Heart right ventricle (tissue), 16 donors: Measurements from ENCODE around the gene MRRF. TPM values are rescaled to one million over a fixed set of nuclear protein-coding genes. Genes with fewer than 3 reads are reported as not detected.

Experiments used
- ATAC-seq, 8 donors: fragments of 200-7000 bp; cut with Tn5 transposase; one replicate each; pipeline ENCODE4 v1.9.1; 2020; ENCODE audit warnings: mild to moderate bottlenecking in 8 of 8, moderate library complexity in 8 of 8, moderate number of reproducible peaks in 1 of 8
- DNase-seq, 2 donors: peaks; one replicate each; pipeline ENCODE4 v3.0.0-alpha.2; 2020
- H3K27ac ChIP-seq, 10 donors: fragments of 200-600 bp; sonication (generic) in 2 of 10; one replicate each; pipeline versions ENCODE4 v1.5.0 to v1.8.0; 2020 to 2022; ENCODE audit warnings: mild to moderate bottlenecking in 3 of 10
- H3K27me3 ChIP-seq, 7 donors: fragments of 200-600 bp; one replicate each; pipeline ENCODE4 v1.8.0; 2021 to 2022; ENCODE audit warnings: mild to moderate bottlenecking in 2 of 7
- H3K36me3 ChIP-seq, 9 donors: fragments of 200-600 bp; sonication (generic) in 1 of 9; one replicate each; pipeline versions ENCODE4 v1.5.0 to v1.8.0; 2020 to 2022; ENCODE audit warnings: mild to moderate bottlenecking in 2 of 9
- H3K4me1 ChIP-seq, 9 donors: fragments of 200-600 bp; sonication (generic) in 1 of 9; one replicate each; pipeline versions ENCODE4 v1.5.0 to v1.8.0; 2020 to 2022; ENCODE audit warnings: mild to moderate bottlenecking in 4 of 9
- H3K4me3 ChIP-seq, 10 donors: fragments of 200-600 bp; sonication (generic) in 2 of 10; one replicate each; pipeline versions ENCODE4 v1.5.0 to v1.8.0; 2020 to 2022; ENCODE audit warnings: mild to moderate bottlenecking in 7 of 10, moderate library complexity in 2 of 10
- H3K9me3 ChIP-seq, 11 donors: fragments of 200-600 bp in 10 of 11; sonication (generic) in 2 of 11; one replicate each; pipeline versions ENCODE4 v1.5.0 to v1.8.0; 2013 to 2022; ENCODE audit warnings: mild to moderate bottlenecking in 2 of 11, control low read depth in 1 of 11, moderate library complexity in 1 of 11
- WGBS, 2 donors: extraction: QIAGEN DNeasy Blood & Tissue Kit; methylation state at CpG; one replicate each; pipeline ENCODE4 v1.1.7; 2013; ENCODE audit warnings: inconsistent platforms in 1 of 2; 5-methylcytosine and 5-hydroxymethylcytosine counted together
- intact Hi-C, 10 donors: fragments of 100-400 bp; cut with DNase I; formaldehyde crosslinking; loops; one replicate each; pipeline versions ENCODE4 v1.11.1 to v1.14.2; 2022
- polyA plus RNA-seq, 2 donors: library from polyadenylated mRNA; stranded (reverse); fragments of 200-250 nt; gene quantifications; one replicate each; pipeline ENCODE4 v1.2.3, GENCODE V29; 2013
- total RNA-seq, 10 donors: library from RNA; stranded (reverse); fragmentation: NEBNext Ultra II Directional in 3 of 10; extraction: Animal tissue kit (Norgen Biotek cat#: 25700) in 3 of 10; gene quantifications; one replicate each; pipeline versions ENCODE4 v1.2.1 to v1.2.4, GENCODE V29; 2021 to 2023
- TF ChIP-seq, protein P1 (sequence below), 9 donors: fragments of 200-600 bp; sonication (generic) in 2 of 9; IDR thresholded peaks; one replicate each; pipeline versions ENCODE4 v1.5.0 to v1.8.0; 2021 to 2022; ENCODE audit warnings: antibody characterized with exemption in 9 of 9, mild to moderate bottlenecking in 5 of 9, moderate library complexity in 1 of 9
- donor health status: Arrhythmogenic right ventricular cardiomyopathy.
- donor health status: ischemic (EF 13 %, LVEDD 7.1; RV severe dilation, severe dysfunction).
- donor health status: healthy with polysubstance abuse.
- donor health status: DM: no; HTN: yes; CAD: no.
- donor health status: DM: no; HTN: no; CAD: no.
- donor health status: ischemic (EF 25% LVEDD 6.9; RV normal size, moderate dysfunction).
- donor health status: ischemic (EF 25% LVEDD 5.7; RV mildly dilated, moderate dysfunction).
- donor health status: healthy.
- donor health status: DM: yes; HTN: yes; CAD: no.
- donor health status: Ischemic cardiomyopathy.
- donor health status: ischemic (EF 35%, LVEDD 5.7; RV mildly dilated, moderate dysfunction).
- donor health status: nonischemic (EF 11% LVEDD 7.7; RV severe dilation, severe dysfunction).
- donor health status: DM: yes; HTN: yes; CAD: no.
- donor health status: PGD.
- donor health status: ischemic (EF 29% LVEDD 5.4; RV normal size, mild dysfunction).
- donor health status: nonischemic (EF 23%, LVEDD 6.1; RV moderate dilation, normal function).

The MRRF gene
- total and polyA plus RNA-seq, 12 donors, result 30.3 to 45.9 (median 37.8) TPM

DNA sequence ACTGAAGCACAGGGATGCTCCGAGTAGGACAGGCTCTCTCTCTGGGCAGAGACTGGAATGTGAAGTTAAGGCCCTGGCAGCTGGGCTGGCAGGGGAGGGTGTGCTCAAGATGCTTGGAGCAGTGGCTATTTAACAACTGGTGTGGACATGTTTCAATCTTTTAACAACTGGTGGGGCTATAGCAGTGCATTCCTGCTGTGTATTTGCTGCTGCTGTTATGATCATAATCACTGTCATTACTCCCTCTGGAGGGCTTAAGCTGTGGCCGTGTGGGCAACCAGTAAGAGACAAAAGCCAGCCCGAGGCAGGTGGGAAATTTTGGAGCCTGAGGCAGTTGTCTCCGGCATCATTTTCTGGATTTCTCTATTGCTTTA lies 72.9 kb downstream of the MRRF start:
- Histone ChIP-seq H3K27me3 (peaks cover 0 to 4% (median 0%) of the 10 kb centered on the region in 7 donors), H3K36me3 (no peaks in the 10 kb centered on the region), H3K4me1 (peaks cover 0 to 28% (median 10%) of the 10 kb centered on the region in 9 donors), H3K27ac (no peak overlapping the region), H3K4me3 (no peak overlapping the region), H3K9me3 (no peaks in the 10 kb centered on the region)
- intact Hi-C loops, result no loop called here
- DNase-seq, result no peak
- TF ChIP-seq, protein P1, sequence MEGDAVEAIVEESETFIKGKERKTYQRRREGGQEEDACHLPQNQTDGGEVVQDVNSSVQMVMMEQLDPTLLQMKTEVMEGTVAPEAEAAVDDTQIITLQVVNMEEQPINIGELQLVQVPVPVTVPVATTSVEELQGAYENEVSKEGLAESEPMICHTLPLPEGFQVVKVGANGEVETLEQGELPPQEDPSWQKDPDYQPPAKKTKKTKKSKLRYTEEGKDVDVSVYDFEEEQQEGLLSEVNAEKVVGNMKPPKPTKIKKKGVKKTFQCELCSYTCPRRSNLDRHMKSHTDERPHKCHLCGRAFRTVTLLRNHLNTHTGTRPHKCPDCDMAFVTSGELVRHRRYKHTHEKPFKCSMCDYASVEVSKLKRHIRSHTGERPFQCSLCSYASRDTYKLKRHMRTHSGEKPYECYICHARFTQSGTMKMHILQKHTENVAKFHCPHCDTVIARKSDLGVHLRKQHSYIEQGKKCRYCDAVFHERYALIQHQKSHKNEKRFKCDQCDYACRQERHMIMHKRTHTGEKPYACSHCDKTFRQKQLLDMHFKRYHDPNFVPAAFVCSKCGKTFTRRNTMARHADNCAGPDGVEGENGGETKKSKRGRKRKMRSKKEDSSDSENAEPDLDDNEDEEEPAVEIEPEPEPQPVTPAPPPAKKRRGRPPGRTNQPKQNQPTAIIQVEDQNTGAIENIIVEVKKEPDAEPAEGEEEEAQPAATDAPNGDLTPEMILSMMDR (IDR thresholded peaks at IDR 0.05), result no peak
- ATAC-seq, result no peak
- 75 to 76% methylated on average over 4 of the region's 4 CpGs for WGBS, 2 donors

DNA sequence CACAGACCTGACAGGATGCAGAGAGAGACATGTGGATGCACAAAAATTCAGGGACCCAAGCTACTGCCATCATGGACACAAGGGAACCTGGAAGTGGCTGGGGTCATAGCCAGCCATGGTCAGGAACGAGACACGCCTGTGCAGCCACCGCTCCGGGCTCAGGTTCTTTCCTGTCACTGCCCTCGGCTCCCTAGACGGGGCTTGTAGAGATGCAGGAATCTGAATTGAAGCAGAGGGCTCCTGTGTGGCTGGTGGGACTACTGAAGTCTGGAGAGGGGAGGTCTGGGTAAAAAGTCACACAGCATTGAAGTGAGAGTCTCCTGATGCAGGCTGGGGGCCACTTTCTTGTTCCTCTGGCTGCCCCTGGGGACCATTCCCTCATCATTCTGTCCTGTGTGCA lies 73.9 kb downstream of the MRRF start:
- Histone ChIP-seq H3K27me3 (peaks cover 0 to 4% (median 0%) of the 10 kb centered on the region in 7 donors), H3K27ac (peak overlapping the region in 1 of 10 donors; percentile 56), H3K36me3 (no peaks in the 10 kb centered on the region), H3K4me3 (no peak overlapping the region), H3K9me3 (no peaks in the 10 kb centered on the region), H3K4me1 (peaks cover 0 to 26% (median 10%) of the 10 kb centered on the region in 9 donors)
- DNase-seq (no peak), ATAC-seq (no peak)
- intact Hi-C loops, result no loop called here
- TF ChIP-seq, protein P1 (IDR thresholded peaks at IDR 0.05), result no peak
- WGBS, 2 donors, result 55 to 56% methylated on average over 6 of the region's 6 CpGs

DNA sequence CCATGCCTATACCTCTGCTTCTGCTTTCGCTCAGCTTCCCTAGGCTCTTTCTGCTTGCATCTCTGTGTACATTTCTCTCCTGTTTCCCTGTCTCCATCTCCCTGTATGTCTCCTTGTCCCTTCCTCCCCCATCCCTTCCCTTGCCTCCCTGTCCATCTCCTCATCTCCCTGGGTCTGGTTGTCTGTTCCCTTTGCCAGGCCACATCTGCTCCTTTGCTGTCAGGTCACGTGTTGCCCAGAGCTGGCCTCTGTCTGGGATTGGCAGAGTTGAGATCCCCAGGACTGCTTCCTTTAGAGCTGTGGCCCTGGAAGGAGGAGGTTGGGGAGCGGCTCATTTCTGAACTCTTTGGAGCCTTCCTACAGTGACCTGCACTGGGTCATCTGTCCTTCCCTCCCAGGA lies 74.3 kb downstream of the MRRF start:
- no peaks in the 10 kb centered on the region for H3K9me3 ChIP-seq
- peaks cover 0 to 26% (median 10%) of the 10 kb centered on the region in 9 donors for H3K4me1 ChIP-seq
- TF ChIP-seq, protein P1 (IDR thresholded peaks at IDR 0.05), result no peak
- DNase-seq (no peak), ATAC-seq (peak in 4 of 8 donors; percentile 13 to 23 (median 18))
- intact Hi-C loops, result no loop called here
- H3K27me3 ChIP-seq, result peaks cover 0 to 4% (median 0%) of the 10 kb centered on the region in 7 donors
- H3K36me3 ChIP-seq, result no peaks in the 10 kb centered on the region
- no peak overlapping the region for H3K4me3 ChIP-seq
- peak overlapping the region in 1 of 10 donors; percentile 56 for H3K27ac ChIP-seq
- 53 to 61% methylated on average over 3 of the region's 3 CpGs for WGBS, 2 donors

DNA sequence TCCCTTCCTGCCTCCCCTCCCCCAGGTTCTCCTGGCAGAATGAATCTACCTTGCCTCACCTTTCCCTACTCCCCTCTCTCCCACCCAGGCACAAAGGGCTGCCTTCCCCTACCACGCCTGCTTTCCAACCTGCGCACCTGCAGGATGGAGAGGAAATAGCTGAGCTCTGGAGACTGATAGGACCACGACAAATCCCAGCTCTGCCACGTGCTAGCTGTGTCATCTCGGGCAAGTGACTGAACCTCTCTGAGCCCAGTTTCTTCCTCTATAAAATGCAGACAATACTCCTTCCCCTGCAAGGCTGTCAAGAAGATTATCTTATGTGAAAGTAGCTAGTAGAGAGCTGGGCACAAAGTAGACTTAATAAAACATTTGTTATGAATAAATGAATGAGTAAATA lies 74.9 kb downstream of the MRRF start:
- peaks cover 0 to 26% (median 10%) of the 10 kb centered on the region in 9 donors for H3K4me1 ChIP-seq
- 64 to 72% methylated on average over 5 of the region's 5 CpGs for WGBS, 2 donors
- no peak overlapping the region for H3K4me3 ChIP-seq
- no peaks in the 10 kb centered on the region for H3K36me3 ChIP-seq
- H3K9me3 ChIP-seq, result no peaks in the 10 kb centered on the region
- ATAC-seq (no peak), DNase-seq (no peak)
- intact Hi-C loops, result no loop called here
- peak overlapping the region in 3 of 10 donors; percentile 35 to 56 (median 47) for H3K27ac ChIP-seq
- H3K27me3 ChIP-seq, result peaks cover 0 to 4% (median 0%) of the 10 kb centered on the region in 7 donors
- TF ChIP-seq, protein P1 (IDR thresholded peaks at IDR 0.05), result no peak
